ENCODE results near the gene CD8B2. TPM values are rescaled to one million over a fixed set of nuclear protein-coding genes. Genes with fewer than 3 reads are reported as not detected.

Gene CD8B2
- total RNA-seq, 1 donor from 2014 or later = under 0.01 TPM

Other genes with a start within 250 kb of the CD8B2 start
- gene RGPD3, start 19.0 kb upstream of the CD8B2 start, total RNA-seq = 0.52 TPM

All from skeletal muscle tissue (tissue), 1 donor.